CD1c-positive myeloid dendritic cell (primary cell): Measurements from ENCODE around the gene APOO.
"Not testable (repeated sequence)": the region's sequence is repeated elsewhere in the genome, so short reads cannot be mapped to it uniquely, and the experiment has no call there.

ENCODE experiments used
- DNase-seq: peaks from one replicate; pipeline ENCODE4 v3.0.0-alpha.2; 2016; ENCODE audit errors: extremely low spot score

APOO gene

GRCh38 chrX:23904096-23904495, 3.6 kb downstream of the APOO start:
- DNase-seq: no peak

- peak; percentile 70 for DNase-seq
Observed at GRCh38 chrX:23902419-23902818, 5.3 kb downstream of the APOO start.

- DNase-seq: peak; percentile 67
Observed at GRCh38 chrX:23901805-23902204, 5.9 kb downstream of the APOO start.

- DNase-seq: peak; percentile 60
Observed at GRCh38 chrX:23901060-23901459, 6.7 kb downstream of the APOO start.

GRCh38 chrX:23900220-23900797, 7.4 kb downstream of the APOO start:
- DNase-seq: peak; percentile 26

GRCh38 chrX:23898412-23898959, 9.3 kb downstream of the APOO start:
- no peak for DNase-seq

GRCh38 chrX:23896981-23897380, 10.8 kb downstream of the APOO start:
- no peak for DNase-seq

- DNase-seq: not testable (repeated sequence)
Observed at GRCh38 chrX:23896539-23896938, 11.2 kb downstream of the APOO start.

- DNase-seq: not testable (repeated sequence)
Observed at GRCh38 chrX:23894993-23895392, 12.7 kb downstream of the APOO start.

GRCh38 chrX:23890933-23891332, 16.8 kb downstream of the APOO start:
- no peak for DNase-seq

GRCh38 chrX:23888887-23889501, 18.7 kb downstream of the APOO start:
- DNase-seq: no peak

GRCh38 chrX:23887918-23888317, 19.8 kb downstream of the APOO start:
- DNase-seq: no peak

GRCh38 chrX:23887451-23887850, 20.3 kb downstream of the APOO start:
- DNase-seq: no peak

GRCh38 chrX:23885803-23886202, 21.9 kb downstream of the APOO start:
- no peak for DNase-seq

GRCh38 chrX:23884427-23885024, 23.2 kb downstream of the APOO start:
- peak; percentile 51 for DNase-seq

GRCh38 chrX:23883737-23884354, 23.9 kb downstream of the APOO start:
- peak; percentile 55 for DNase-seq

- DNase-seq: no peak
Observed at GRCh38 chrX:23879380-23880090, 28.2 kb downstream of the APOO start.

GRCh38 chrX:23871905-23872546, 35.7 kb downstream of the APOO start:
- peak; percentile 65 for DNase-seq

- DNase-seq: no peak
Observed at GRCh38 chrX:23870041-23870440, 37.7 kb downstream of the APOO start.

- DNase-seq: no peak
Observed at GRCh38 chrX:23864742-23865326, 42.9 kb downstream of the APOO start.

- not testable (repeated sequence) for DNase-seq
Observed at GRCh38 chrX:23861952-23862351, 45.8 kb downstream of the APOO start.
